CD4-positive, alpha-beta T cell treated with Interferon alpha-2 for 1 hour (primary cell): Measurements from ENCODE around the gene TMEM204.
A peak's percentile ranks its signal among the peaks of the same experiment; 100 is the strongest.

Experiments
- DNase-seq, 2 donors: peaks; one replicate each; pipeline ENCODE4 v3.0.0-alpha.2; 2020 to 2022

TMEM204 gene

DNA sequence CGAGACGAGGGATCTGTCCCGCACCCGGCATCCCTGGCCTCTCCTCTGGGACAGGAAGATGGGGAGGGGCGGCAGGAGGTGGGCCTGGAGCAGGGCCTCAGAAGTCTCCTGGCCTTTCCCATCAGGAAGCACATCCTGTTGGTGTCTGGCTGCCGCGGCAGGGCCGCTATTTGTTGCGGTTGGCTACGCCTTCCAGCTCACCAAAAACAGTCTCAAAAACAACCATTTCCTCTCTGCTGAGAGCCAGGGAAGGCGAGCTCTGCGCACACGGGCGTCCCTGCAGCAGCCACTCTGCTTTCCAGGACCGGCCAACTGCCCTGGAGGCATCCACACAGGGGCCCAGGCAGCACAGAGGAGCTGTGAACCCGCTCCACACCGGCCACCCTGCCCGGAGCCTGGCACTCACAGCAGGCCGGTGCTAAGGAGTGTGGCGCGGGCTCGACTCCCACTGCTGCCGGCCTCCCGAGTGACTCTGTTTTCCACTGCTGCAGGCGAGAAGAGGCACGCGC, at the start of gene TMEM204:
TMEM204 (plus strand) TSS at position 224 of the 509 bp plus-strand sequence. CDS start 610 bp downstream, outside the sequence.
- peak in 1 of 2 donors; percentile 54 for DNase-seq

DNA sequence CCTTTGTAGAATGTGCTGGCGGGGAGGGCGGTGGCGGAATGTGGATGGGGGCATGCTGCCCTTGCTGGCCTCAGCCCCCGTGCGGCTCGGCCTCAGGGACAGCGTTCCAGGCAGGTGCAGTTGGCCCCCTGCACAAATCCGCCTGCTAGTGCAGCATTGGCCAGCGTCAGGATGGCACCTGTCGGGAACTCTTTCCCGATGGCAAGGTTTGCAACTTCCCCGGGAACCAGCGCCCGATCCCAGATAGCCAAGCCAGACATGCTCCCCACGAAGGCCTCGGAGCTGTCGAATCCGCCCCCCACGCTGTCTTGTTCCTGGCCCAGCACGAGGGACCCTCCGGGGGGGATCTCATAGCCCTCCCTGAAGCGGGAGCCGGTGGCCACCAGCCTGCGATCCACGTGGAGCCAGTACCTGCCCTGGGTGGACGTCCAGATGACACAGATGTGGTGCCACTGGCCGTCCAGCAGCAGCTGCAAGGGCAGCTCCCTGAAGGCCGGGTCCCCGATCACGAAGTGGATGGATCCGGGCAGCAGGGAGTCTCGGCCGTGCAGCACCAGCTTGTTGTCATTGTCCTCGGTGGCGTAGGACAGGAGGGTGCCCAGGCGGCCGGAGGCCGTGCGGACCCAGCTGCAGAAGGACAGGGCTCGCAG, 47.5 kb upstream of the TMEM204 start:
- no peak for DNase-seq

DNA sequence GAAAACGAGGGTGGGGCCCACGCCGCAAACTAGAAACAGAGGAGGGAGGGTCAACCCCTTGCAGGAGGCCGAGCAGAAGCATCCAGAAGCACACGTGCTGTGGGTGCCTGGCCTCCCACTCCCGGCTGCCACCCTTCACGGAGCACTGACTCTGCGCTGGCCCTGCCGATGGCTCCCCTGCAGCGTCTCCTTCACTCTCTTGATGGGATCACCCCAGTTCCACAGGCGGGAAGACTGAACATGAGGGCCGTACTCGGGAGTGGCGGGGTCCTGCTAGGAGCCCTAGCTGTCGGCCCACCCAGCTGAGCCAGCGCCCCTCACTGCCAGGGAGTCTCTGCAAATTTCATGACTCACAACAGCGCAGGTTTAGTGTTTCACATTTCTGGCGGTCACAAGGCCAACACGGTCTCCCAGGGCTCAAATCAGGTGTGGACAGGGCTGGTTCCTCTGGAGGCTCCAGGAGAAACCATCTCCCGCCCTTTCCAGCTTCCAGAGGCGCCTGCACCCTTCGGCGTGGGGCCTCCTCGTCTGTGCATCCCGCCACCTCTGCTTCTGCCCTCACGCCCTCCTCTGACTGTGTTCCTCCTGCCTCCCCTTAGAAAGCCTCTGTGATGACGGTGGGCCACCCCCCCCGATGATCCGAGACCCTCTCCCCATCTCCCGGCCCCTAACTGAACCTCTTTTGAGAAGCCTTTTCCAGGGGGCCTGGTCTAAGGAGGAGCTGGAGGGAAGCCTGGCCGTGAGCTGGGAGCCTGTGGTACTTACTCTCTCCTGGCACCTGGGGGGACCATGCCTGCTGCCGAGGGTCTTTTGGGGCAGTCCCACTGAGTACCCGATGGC, 46.7 kb upstream of the TMEM204 start:
- no peak for DNase-seq

DNA sequence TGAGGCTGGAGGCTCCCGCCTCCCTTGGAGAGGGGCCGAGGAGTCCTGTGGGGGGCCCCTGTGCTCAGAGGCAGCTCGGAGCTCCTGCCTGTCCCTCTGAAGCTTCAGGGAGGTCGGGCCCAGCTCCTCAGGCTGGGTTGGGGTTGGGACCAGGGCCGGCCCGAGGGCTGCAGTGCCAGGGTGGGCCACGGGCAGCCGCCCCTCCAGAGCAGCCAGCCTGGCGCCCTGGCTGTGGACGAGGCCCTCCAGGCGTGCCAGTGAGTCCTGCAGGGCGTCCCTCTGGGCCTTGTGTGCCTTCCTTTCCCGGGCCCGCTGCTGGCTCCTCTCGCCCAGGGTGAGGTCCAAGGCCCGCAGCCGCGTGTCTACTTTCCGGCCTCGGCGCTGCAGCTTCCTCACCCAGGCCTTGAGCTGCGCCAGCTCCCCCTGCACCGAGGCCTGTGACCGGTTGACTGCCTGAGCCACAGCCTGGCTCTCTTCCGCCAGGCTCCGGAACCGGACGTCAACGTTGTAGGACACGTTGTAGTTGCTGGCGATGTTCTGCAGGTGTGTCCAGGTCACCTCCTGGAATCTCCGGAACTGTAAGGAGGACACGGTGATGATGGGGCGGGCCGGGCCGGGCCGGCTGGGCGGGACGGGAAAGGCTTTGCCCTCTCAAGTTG, 45.9 kb upstream of the TMEM204 start:
- DNase-seq: no peak

DNA sequence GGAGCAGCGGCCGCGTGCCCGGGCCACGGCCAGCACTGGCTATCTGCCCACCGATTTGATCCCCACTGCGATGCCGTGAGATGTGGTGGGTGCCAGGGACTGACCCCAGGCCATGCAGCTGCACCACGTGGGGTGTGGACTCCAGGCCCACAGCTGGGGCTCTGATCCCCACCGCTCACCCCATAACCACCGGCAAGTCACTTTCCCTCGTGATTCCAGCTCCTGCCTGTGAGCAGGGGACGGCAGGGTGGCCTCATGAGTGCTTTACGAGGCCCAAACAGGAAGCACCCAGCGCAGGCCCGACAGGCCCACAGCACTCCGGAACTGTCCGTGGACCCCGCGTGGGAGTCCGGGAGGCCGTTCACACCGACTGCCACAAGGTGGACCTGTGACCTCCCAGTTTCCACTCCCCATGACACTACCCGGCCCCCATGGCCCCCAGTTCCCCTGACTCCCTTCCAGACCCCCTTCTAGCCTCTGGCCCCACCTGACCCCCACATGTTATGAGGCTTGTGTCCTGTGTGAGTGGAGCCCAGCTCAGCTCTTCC, 45.3 kb upstream of the TMEM204 start:
- no peak for DNase-seq

DNA sequence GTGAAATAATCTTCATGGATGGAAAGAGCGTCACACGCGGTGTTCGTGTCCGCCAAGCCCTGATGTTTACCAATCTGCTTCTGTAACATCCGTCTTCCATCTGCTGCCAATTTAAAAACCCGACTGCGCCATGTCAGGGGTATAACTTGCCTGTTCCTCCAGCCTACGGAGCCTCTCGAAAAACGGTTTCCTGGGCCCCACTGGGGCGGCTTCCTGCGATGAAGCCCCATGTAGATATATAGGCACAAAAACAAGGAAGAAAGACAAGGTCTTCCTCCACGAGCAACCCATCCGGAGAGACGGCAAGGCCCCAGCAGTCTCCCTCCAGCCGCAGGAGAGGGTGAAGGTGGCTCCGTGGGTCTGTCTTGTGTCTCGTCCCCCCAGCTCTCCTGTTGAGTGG, 44.8 kb upstream of the TMEM204 start, which contains the start of gene PTX4:
PTX4 (minus strand) TSS at position 326 of the 400 bp plus-strand sequence; CDS start at position 291, 35 bp downstream.
- DNase-seq: no peak

DNA sequence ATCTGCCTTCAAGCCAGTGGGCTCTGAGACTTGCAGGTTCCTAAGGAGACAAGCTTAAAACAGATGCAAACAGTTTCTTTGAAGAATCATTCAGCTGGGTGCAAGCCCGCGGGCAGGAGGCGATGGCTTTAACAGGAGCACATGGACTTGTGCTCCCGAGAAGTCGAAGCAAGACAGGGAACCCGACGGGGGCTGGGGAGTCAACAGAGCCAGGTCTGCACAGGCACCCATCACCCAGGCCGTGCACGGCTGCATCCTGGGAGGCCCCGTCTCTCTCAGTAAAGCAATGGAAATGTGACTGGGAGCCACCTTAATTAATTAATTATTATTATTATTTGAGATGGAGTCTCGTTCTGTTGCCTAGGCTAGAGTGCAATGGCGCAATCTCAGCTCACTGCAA, 44.4 kb upstream of the TMEM204 start:
- no peak for DNase-seq

DNA sequence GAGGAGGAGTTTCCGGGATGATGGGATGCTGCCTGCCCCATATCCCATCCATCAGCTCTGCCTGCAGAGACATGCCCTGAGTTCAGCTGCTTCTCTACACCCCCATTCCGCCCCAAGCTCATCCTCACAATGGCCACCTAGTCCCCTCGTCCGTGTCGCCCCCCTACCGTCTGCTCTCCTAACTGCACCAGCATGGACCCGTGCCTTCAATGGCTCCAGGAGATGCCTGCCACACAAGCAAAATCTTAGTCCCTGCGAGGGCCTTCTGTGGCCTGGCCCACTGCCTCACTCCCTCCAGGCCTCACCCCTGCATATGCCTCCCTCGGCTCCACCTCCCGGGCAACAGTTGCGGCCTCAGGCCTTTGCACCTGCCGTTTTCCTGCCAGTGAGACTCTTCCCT, 42.1 kb upstream of the TMEM204 start:
- DNase-seq: no peak

DNA sequence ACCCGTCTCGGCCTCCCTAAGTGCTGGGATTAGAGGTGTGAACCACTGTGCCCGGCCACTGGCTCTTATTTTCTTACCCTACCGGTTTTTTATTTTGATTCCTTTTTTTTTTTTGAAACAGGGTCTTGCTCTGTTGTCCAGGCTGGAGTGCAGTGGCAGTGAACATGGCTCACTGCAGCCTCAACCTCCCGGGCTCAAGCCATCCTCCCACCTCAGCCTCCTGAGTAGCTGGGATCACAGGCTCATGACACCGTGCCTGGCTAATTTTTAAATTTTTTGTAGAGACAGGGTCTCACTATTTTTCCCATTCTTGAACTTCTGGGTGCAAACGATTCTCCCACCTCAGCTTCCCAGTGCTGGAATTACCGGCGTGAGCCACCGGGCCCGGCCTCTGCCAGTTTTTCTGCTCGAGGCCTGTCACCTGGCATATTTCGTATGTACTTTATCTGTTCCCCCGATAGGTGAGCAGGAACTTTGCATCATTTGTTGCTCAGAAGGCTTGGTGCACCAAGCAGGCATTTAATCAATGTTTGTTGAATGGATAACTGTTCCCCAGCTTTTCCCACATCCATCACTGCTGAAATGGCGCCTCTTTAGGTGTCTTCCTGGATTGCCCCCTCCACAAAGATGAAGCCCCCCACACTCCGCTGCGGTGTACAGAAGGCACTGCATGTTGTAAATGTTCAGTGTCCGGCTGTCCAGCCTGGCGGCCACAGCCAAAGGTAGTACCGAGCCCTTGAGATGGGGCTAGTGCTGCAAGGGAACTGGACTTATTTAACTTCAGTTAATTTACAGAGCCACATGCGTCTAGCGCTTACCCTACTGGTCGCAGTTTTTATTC, 41.2 kb upstream of the TMEM204 start:
- DNase-seq: no peak

DNA sequence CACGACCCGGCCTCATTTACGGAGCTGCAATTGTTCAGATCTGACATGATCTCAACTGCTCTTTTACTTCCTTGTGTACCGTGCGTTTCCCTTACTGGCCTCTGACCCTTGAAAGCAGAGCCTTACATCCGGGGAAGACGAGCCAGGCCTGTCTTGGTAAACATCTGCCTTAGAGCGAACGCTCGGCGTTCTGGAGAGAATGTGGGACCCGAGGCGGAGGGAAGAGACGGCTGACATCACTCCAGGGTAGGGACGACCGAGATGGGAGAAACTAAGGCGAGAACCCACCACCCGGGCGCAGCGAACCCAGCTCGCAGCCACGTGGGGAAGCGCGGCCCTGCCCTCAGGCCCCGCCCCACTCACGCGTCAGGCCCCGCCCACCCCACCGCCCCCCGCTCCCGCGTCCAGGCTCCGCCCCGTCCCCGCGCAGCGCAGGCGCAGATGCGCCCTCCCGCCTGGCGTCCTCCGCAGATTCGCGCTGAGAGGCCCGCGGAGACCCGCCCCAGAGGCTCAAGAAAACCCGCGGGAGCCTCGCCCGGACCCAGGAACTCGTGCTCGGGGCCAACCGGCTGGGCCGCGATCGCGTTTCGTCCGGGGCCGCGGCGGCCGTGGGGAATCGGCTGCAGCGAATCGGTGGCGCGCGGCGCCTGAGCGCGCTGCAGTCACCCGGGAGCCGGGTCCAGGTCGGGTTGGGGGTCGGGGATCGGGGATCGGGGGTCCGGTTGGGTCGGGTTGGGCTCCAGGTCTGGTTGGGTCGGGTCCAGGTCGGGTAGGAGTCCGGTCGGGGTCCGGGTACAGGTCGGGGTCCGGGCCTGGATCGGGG, 40.3 kb upstream of the TMEM204 start, which contains the start of gene TELO2:
TELO2 (plus strand) TSS at position 438 of the 823 bp plus-strand sequence. CDS start 922 bp downstream, outside the sequence.
- peak; percentile 80 to 92 for DNase-seq

DNA sequence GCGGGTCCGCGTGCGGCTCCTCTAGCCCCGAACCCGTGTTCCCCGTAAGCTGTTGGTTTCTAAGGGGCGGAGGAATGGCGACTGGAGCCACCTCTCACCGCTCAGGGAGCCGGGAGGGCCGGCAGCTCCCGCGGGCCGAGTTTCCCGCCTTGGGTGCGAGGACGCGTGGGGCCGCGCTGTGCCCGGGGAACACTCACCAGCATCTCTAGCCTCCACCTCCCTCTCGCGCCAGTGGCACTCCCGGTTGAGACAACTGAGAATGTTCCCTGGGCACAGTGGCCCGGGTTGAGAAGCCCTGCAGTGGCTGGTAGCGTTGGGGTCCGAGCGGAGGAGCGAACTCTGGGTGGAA, 39.7 kb upstream of the TMEM204 start:
- no peak for DNase-seq

DNA sequence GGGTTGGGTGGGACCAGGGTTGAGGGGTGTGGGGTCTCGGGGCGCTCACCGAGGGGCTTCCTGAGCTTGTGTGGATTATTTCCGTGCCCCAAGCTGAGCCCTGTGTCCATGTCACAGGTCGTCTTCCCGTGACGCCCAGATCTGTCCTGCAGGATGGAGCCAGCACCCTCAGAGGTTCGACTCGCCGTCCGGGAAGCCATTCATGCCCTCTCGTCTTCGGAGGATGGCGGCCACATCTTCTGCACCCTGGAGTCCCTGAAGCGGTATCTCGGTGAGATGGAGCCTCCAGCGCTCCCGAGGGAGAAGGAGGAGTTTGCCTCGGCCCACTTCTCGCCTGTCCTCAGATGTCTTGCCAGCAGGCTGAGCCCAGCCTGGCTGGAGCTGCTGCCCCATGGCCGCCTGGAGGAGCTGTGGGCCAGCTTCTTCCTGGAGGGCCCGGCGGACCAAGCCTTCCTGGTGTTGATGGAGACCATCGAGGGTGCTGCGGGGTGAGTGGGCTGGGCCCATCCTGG, 39.3 kb upstream of the TMEM204 start:
- DNase-seq: no peak

DNA sequence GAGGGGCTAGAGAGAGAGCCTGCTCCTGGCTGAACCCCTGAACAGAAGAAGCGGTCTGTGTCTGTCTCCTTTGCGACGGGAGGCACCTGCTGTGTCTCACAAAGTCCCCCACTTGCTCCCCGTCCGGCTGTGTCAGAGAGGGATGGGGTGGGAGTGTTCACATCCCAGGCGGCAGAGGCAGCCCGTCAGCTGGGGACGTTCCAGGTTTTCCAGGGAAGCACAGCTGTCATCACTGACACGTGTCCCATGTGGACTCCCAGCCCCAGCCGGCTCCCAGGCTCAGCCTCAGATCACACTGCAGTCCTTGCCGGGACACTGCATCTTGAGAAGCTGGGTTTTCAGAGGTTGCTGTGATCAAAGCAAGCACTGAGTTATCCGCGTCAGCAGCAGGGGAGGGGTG, 38.8 kb upstream of the TMEM204 start:
- DNase-seq: no peak

DNA sequence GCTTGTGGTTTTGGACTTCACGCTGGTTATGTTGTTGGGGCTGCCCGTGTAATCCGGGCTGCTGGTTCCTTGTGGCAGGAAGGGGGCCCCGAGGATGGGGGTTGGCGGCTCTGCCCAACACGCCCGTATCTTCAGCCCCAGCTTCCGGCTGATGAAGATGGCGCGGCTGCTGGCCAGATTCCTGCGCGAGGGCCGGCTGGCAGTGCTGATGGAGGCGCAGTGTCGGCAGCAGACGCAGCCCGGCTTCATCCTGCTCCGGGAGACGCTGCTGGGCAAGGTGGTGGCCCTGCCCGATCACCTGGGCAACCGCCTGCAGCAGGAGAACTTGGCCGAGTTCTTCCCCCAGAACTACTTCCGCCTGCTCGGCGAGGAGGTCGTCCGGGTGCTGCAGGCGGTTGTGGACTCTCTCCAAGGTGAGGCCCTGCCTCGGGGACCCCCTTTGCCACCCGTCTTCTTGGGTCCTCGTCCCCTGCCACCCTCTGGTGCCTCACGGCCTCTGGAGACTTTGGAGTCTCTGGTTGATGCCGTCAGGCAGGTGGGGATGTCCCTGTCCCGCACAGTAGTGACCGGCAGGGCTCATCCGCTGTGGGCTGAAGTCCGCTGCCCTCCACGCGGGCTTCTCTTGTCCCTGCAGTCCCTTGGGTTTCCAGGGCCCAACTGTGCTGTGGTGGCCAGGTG, 38.1 kb upstream of the TMEM204 start:
- DNase-seq: no peak

DNA sequence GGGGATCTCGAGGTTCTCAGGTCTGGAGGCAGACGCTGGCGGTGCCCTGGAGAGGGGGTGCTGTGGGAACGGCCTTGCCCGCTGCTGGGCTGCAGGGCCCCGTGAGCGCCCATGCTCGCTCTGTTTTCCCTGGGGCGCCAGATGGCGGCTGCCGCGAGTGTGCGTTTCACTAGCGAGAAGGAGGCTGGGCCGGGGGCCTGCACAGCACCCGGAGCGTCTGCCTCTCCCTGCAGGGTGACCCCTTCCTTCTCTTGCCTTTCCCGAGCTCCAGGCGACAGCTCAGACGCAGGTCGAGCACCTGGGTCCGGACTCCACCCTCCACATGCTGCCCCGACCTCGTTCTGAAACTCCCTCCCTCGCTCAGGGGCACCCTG, 37.6 kb upstream of the TMEM204 start:
- no peak for DNase-seq

DNA sequence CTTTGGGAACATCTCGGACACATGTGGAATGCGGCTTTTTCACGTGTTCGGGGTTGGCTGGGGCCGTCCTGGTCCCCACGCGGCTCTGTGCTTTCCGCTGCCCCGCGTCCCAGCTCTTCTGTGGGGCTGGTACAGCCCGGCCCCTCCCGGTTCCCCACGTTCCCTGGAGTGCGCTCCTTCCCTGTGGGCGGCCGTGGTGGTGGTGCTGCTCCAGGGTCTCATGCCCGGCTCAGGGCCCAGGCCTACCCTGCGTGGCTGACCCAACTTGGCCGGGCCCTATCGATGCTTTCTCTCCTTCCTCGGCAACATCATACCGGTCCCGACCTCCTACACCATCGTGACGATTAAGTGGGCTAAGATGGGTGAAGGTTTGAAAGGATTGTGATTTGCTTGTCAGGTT, 37.0 kb upstream of the TMEM204 start:
- no peak for DNase-seq

DNA sequence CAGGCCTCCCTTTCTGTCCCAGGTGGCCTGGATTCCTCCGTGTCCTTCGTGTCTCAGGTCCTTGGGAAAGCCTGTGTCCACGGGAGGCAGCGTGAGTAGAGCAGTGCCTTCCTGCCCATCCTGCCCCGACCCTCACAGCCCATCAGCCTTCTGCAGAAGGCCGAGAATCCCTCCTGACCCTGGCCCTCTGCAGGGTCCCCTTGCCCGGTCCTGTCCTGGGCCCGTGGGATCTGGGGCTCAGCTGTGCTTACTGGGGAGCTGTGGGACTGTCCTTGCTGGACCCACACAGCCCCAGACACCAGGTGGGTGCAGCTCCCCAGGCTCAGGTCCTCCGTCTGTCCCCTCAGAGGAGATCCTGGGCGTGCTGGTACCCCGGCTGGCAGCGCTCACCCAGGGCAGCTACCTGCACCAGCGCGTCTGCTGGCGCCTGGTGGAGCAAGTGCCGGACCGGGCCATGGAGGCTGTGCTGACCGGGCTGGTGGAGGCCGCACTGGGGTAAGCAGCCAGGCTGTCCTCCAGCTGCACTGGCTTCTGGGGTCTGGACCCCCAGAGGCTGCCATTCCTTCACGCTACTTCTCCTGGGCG, 36.4 kb upstream of the TMEM204 start:
- DNase-seq: no peak

DNA sequence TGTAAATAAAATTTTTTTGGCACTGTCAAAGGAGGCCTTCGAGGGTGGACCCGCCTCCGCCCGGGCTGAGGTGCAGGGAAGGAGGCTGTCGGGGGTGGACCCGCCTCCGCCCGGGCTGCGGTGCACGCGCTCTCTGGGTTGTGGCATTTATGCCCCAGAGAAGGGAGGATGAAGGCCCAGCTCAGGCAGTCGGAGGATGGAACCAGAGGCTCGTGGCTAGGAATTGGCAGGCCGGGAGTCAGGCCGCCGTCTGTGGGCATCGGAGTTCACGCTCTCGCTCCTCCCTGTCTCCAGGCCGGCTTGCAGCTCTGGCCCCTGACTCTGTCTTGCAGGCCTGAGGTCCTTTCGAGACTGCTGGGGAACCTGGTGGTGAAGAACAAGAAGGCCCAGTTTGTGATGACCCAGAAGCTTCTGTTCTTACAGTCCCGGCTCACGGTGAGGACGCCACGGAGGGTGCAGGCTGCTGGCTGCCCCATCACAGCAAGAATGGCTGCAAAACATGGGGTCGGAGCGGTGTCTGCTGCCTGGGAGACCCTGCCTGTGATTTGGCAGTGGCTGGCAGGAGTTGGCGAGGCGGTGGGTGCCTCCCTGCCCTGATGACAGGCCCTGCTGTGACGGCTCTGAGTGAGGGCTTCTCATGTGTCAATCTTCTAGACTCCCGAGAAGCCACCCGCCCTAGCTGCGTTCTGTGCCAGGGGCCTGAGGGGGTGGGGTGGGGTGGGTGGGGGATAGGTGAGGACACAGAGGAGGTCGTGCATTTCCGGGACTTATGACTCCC, 34.4 kb upstream of the TMEM204 start:
- DNase-seq: no peak

DNA sequence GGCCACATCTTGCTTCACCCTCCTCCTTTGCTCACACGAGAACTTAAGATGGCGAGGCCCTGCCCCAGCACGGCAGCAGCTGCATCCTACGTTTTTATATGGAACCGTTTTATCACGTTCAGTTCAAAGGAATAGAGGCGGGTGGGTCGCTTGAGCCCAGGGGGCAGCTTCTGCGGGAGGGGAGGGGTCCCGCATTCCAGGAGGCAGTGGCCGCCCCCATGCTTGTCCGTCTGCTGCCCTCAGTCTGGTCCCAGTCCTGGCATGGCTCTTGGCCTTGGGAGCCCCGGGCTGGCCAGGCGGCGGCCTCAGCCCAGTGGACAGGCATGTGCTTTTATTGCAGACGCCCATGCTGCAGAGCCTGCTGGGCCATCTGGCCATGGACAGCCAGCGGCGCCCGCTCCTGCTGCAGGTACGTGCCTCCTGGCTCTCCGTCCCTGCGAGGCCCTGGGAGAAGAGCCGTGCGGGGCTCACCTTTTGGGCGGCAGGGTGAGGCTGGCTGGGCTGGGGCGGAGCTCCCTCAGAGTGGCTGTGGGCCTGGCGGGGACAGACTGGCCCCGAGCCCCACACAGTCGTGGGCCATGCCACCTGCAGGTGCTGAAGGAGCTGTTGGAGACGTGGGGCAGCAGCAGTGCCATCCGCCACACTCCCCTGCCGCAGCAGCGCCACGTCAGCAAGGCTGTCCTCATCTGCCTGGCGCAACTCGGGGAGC, 33.6 kb upstream of the TMEM204 start:
- DNase-seq: no peak
